GM19397 (cell line): ENCODE measurements around the gene TBCD.
"Not testable (repeated sequence)": the region's sequence is repeated elsewhere in the genome, so short reads cannot be mapped to it uniquely, and the experiment has no call there.

ENCODE experiments used
- ATAC-seq: cut with Tn5 transposase; IDR thresholded peaks from one replicate; pipeline ENCODE4 v1.9.1; 2021; ENCODE audit warnings: mild to moderate bottlenecking, moderate library complexity; ENCODE audit not compliant: unreplicated experiment

The TBCD gene

DNA sequence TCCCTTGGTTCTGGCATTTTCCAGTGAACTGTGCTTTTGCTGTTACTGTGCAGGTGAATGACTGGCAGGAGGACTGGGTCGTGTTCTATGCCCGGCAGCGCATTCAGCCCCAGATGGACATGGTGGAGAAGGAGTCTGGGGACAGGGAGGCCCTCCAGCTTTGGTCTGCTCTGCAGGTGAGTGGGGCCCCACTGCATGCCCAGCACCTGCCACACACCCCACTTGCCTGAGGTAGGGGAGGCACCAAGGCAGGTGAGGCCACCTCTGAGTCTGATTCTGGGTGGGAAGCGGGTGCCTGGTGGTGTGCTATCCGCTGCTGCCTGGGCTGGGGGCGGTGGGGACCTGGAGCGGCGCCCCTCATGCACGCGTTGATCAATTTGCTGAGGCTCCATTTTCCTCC, 25.4 kb upstream of the TBCD start:
- ATAC-seq = no peak

DNA sequence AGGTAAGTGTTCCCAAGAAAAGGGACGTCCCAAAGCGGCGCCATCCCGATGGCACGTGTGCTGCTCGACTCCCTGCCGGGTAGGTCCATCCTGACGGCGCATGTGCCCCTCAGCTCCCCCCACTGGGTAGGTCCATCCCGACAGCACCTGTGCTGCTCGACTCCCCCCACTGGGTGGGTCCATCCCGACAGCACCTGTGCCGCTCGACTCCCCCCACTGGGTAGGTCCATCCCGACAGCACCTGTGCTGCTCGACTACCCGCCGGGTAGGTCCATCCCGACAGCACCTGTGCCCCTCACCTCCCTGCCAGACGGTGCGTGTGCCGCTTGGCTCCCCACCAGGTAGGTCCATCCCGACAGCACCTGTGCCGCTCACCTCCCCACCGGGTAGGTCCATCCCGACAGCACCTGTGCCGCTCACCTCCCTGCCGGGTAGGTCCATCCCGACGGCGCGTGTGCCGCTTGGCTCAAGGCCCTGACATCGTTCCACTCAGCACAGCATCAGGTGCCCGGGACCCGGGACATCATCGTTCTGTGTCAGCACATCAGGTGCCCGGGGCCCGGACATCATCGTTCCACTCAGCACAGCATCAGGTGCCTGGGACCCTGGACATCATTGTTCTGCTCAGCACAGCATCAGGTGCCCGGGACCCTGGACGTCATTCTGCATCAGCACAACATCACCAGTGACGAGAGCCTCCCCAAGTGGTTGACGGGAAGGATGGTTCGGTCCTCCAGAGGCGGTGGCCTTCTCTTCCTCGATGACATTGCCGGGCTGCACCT, 22.2 kb upstream of the TBCD start:
- ATAC-seq = no peak

DNA sequence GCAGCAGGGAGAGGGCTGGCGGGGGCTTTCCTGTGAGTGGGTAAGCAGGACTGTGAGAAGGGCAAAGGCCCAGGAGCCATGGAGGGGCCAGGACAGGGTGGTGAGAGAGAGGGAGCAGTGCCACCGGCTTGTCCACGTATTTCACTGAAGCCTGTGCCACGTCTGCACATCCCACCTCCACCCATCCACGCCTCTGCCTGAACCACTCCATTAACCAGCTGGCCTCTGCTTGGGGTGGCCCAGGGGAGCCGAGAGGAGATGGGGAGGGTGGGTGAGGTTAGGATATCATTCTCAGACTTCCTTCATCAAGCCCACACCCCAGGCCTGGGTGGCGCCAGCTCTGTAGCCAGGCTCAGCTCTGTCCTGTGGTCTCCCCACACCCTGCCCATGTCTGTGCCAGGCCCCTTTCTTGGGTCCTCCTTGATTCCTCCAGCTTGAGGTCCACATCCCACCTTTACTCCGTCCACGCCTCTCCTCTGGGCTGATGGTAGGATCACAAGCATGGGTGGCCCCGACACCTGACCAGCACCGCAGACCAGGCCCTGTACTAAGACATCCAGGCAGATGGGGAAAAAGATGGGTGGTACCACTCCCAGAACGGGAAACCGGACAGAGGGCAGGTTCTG, 19.6 kb upstream of the TBCD start:
- no peak for ATAC-seq

DNA sequence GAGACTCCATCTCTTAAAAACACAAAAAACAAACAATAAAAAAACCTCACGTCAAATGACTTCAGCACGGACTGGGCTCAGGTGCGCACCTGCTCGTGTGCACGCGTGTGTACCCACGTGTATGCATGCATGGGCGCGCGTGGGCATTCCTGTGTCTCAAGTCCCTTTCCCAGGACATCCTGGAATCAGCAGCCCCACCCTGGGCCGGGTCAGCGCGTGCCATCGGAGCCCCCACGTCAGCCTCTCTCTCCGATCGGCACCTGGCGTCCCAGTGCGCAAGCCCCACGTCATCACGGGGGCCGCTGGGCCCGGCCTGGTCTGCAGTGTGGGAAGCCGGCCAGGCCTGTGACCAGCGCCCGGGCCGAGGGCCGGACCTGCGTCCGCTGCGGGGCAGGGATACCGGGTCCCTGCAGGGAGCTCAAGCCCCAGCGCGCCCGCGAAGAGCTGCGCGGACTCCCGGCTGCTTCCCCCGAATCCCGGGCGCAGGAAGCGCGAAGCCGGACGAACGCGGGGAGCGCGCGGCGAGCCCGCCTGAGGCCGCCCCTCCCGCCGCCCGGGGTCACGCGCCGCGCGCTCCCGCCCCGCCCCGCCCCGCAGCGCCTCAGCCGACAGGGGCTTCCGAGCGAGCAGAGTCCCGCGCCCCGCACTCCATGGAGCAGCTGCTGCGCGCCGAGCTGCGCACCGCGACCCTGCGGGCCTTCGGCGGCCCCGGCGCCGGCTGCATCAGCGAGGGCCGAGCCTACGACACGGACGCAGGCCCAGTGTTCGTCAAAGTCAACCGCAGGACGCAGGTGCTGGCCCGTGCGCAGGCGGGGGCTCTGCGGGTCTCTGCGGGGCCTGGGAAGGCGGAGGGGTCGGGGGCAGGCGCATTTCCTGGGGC, 16.6 kb upstream of the TBCD start, which contains the start of gene FN3K:
TSS of gene FN3K (plus strand) at position 629 of the 880 bp plus-strand sequence. CDS start at position 651, 22 bp downstream.
- no peak for ATAC-seq

DNA sequence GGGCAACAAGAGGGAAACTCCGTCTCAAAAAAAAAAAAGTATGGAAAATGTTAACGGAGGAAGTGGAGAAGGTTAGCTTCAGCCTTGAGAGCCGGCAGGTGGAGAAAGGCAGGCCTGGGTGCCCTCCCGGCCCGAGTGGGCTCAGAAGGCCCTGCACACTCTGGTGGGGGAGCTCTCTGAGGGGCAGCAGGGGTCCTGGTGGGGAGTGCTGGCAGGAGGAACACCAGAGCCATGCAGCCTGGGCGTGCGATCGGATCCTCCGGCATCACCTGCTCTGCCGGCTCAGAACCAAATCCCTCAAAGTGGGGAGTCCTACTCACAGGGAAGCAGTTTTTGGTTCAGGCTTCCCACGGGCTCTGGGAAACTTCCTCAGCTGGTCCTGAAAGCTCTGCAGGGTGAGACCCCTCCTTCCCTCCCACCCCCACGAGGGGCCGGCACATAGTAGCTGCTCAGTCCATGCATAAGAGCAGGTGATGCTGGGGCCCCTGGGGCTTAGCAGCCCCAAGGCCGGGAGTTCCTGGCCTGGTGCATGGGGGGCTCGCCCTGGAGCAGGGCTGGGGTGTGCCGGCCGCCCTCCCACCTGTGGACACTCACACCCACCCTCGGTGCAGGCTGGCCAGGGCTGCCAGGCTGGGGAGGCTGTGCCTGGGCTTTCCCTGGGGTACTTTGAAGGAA, 15.2 kb upstream of the TBCD start:
- ATAC-seq = no peak

DNA sequence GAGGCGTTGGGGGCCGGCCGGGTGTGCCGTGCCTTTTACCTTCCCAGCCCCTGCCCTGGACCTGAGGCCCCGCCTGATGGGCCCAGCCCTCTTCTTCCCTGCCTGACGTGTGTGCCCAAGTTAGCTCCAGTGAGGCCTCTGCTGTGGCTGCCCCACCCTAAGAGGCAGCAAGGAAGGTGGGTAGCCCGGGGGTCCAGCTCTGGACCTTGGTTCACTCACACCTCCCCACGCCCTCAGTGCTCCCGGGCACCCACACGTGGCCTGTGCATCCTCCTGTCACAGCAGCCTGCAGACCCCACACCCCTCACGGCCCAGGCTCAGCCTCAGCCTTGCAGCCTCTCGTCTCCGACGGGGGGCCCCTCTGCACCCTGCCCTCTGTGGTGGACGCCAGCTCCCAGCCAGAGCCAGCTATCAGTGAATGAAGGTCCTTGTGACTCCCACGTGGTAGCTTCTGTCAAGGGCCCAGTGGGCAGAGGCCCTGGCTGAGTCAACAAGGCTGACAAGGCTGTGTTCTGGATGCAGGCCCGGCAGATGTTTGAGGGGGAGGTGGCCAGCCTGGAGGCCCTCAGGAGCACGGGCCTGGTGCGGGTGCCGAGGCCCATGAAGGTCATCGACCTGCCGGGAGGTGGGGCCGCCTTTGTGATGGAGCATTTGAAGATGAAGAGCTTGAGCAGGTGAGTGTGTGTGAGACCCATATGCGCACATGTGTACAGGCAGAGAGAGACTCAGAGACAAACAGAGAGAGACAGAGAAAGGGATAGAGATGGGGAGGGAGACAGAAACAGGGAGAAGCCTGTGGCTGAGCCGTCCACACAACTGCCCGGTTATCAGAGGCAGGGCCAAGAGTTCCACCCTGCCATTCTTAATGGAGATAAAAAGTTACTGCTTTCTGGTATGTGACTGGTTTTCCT, 13.6 kb upstream of the TBCD start:
- ATAC-seq = no peak

DNA sequence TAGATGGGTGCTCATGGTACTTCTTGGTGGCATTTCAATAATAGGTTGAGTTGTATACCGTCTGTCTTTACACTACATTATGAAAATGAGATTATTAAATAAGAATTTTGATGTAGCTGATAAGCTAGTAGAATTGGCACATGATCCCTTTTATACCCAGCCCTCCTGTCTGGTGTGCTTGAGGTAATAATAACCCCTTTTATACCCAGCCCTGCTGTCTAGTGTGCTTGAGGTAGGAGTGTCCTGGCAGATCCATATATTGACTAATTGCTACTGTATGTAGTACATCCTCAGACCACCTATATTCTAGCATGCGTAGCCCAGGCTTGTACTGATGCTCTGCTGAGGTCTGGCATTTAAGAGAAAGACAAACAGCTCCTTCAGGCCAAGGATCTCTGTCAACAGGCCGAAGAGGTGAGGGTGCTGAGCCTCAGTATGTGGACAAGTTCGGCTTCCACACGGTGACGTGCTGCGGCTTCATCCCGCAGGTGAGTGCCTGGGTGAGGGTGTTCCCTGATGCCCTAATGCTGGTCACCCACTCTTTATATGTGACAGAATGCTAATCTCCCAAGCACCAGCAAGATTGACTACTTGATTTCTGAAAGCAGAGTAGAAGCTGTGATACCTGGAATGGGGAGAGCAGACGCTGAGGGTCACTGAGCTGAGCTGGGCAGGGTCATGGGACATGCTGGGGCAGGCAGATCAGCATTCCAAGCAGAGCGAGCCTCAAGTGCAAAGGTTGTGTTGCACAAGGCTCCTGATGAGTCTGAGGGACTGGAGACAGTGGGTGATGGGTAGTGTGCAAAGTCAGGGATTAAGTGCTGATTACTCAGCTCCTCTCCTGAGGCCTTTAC, 10.7 kb upstream of the TBCD start:
- no peak for ATAC-seq

DNA sequence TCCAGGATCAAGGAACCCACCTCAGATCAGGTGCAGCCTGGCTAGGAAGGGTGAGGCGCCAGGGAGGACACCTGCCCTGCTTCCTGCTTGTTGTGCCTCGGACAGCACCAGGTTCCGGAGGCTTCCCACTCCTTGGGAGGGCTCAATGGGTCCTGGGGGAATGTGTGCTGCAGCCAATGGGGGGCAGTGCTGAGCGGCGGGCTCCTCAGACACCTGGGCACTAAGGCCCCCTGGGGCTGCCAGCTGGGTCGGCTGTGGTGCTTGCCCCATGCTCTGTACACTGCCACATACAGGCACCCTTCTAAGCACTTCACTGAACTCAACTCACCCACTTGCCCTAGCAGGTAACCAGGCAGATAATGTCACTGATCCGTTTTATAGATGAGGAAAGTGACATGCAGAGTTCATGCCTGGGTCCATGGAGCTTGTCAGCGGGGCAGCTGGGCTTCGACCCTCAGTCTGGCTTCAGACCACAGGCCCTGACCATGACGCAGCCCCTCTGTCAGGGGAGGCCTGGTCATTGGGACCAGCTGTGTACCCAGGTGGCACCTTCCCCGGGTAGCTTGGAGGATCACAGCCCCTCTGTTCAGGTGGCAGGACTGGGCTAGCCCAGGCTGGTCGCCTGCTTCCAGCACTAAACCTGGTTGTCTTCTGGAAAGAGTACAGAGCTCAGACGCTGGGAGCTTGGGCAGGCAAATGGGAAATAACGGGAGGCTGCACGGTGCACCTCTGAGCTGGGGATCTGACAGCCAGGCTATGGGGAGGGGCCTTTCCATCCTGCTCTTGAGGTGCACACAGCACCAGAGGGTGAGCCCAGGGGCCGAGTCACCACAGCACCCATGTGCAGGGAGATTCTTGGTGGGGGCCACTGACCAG, 8.3 kb upstream of the TBCD start:
- no peak for ATAC-seq

DNA sequence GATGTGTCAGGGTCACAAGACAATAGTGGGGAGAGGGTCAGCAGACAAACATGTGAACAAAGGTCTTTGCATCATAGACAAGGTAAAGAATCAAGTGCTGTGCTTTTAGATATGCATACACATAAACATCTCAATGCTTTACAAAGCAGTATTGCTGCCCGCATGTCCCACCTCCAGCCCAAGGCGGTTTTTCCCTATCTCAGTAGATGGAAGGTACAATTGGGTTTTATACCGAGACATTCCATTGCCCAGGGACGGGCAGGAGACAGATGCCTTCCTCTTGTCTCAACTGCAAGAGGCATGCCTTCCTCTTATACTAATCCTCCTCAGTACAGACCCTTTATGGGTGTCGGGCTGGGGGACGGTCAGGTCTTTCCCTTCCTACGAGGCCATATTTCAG, 7.1 kb upstream of the TBCD start:
- not testable (repeated sequence) for ATAC-seq

DNA sequence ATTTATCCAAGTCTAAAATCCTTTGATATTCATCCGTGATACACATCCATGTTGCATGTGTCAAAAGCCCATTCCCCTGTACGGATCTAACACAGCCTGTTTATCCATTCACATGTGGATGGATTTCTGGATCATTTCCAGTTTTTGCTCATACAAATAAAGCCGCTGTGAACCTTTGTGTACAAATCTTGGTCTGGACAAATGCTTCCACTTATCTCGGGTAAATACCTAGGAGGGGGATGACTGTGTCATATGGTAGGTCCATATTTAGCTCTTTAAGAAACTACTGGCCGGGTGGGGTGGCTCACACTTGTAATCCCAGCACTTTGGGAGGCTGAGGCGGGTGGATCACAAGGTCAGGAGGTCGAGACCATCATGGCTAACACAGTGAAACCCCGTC, 6.3 kb upstream of the TBCD start:
- no peak for ATAC-seq

DNA sequence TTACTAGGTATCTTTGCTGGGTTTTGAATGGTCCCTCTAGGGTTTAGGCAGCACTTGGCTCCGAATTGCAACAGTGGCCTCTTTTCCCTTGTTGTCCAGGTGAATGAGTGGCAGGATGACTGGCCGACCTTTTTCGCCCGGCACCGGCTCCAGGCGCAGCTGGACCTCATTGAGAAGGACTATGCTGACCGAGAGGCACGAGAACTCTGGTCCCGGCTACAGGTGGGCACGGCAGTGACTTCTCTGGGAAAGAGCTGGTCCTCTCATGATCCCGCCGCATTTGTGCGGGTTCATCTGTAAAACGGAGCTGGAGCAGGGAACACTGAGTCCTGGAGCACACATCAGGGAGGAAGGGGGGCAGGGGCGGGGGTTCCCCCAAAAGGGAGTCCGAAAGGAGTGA, 3.1 kb upstream of the TBCD start:
- ATAC-seq = no peak

DNA sequence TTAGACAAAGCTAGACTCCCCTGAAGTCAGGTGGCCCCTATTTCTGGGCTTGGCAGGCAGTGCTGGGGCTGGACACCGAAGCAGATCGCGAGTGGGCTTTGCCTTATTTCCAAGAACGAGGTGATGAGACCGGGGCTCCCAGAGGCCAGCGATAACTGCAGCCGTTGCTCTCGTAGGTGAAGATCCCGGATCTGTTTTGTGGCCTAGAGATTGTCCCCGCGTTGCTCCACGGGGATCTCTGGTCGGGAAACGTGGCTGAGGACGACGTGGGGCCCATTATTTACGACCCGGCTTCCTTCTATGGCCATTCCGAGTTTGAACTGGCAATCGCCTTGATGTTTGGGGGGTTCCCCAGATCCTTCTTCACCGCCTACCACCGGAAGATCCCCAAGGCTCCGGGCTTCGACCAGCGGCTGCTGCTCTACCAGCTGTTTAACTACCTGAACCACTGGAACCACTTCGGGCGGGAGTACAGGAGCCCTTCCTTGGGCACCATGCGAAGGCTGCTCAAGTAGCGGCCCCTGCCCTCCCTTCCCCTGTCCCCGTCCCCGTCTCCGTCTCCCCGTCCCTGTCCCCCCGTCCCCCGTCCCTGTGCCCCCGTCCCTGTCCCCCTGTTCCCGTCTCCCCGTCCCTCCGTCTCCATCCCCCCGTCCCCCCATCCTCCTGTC, 1.5 kb upstream of the TBCD start:
- ATAC-seq = no peak

DNA sequence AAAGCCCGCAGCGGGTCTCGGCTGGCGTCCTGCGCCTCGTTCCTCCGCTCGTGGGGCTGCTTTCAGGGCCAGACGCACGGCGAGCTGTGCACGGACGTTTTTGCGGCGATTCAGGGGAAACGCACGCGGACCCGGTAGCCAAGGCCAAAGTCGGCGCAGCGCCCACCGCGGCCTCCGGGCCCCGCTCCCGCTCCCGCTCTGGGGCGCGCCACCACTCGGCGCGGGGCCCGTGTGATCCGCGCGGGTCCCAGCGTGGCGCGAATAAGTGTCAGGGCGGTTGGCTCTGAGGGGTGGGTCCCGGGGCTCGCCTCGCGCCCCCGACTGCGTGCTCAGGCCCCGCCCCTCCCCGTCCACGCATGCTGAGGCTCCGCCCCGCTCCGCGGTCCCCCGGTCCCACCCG, 694 bp upstream of the TBCD start:
- ATAC-seq = peak; percentile 21

DNA sequence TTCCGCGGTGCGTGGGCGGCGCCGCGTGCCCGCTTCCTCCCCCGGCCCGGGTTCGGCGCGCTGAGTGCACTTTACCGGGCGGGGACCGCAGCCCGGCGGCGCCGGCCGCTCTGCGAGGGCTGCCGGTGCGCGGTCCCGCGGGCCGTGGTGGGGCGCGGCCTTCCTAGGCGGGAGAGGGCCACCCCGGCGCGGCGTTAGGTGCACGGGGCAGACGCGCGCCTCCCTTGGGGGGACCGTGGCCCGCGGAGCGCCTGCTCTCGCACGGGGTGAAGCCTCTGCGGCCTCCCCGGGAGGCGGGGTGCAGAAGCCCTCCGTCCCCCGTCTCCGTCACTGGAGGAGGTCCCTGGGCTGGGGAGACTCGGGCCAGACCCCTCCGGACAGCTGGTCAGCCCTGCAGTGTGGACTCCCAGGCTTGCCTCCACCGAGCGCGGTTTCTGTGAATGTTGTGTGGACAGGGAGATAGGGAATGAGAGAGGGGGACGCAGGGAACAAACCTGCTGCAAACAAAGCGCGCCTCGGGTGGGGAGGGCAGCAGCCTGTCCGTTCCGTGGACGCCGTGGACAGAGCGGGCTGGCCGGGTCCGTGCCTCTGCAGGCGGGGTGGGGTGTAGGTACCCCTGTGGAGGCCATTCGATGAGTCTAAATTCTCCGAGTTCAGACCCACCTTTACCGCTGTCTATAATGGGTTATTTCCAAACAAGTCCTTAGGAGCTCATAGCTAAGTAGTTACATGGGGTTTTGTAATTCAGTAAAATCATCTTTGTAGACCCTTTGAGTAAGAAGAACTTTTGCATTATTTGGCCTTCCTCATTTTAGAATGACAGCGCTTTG, 721 bp downstream of the TBCD start:
- ATAC-seq = peak; percentile 9

DNA sequence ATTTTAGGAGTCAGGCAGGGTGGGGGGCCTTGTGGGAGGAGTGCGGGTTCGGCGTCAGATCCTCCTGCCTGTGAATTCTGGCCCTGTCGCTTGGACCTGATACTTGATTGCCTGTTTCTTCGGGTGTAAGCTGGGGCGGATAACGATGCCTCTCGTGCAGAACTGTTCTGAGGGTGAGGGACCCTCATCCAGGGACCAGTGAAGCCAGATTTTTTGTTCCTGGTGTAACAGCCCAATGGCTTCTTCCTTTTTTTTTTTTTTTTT, 1.3 kb downstream of the TBCD start:
- ATAC-seq = no peak

DNA sequence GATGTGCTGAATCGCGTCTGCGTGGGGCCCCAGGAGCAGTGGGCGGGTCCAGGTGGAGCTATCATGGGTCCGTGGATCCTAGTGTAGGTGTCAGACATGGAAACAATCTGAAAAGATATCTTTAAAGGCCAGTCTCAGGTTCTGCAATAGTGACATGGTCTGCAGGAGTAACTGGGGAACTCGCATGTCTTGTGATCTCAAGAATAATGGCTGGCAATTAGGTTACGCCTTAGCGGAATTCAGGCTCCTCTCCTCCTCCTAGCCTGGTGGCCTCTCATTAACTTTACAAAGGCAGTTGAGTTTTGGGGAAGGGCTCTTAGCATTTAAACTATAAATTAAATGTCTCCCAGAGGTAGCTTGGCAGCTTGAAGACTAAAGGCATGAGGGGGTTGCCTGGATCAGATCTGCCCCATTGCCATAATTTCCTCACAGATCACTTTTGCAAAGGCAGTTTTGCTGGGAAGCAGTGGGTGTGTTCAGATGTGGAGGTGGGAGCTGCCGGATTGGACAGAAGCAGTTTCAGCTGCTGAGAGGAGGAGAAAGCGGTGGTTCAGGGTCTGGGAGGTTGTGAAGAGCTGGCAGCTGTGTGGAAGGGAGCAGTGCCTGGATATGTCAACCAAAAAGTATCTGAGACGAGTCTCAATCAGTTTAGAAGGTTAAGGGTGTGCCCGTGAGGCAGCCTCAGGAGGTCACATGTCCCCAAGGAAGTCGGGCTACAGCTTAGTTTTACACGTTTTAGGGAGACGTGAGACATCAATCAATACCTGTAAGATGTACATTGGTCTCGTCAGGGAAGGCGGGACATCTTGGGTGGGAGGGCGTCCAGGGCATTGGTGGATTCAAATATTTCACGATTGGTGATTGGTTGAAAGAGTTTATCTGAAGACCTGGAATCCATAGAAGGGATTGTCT, 2.7 kb downstream of the TBCD start:
- ATAC-seq = no peak
